ENCODE results near the gene PI16. TPM values are rescaled to one million over a fixed set of nuclear protein-coding genes. Genes with fewer than 3 reads are reported as not detected.
"Not testable (repeated sequence)": the region's sequence is repeated elsewhere in the genome, so short reads cannot be mapped to it uniquely, and the experiment has no call there.

PI16 gene
- total RNA-seq, 1 donor from 2014 or later: 4.1 TPM

DNA sequence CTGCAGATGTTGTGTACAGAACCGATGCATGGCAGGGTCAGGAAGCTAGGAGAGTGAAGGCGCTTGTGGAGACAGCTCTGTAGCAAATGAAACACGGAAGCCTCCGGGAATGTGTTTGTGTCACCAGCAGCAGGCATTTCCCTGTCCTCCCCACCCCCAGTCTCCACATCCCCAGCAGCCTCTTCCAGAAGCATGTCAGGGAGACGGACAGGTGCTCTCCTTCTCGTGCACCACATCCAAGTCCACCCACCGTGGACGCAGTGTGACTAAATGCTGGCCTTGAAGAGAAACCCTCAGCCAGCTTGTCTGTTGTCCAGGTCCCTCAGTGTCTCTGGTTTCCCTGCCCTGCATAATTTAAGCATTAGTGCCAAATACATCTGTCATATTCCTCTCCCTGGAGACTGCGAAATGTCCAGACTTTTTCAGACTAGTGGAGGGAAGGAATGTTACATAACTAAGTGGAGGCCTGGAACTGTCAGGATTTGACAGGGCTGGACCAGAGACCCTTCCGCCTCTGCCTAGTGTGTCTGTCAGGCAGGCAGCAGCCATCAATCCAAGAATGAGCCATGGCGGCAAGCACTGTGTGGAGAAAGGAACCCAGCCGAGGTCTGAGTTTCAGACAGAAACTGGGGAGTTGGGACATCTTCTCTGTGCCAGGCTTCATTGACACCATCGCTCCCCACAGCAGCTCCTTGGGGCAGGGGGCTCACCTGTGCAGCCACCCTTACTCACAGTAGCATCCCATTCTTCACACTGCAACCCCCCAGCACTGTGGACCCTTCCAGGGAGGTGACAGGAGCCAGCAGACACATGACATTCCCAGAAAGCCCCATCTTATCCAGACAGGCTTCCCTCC, 26.6 kb upstream of the PI16 start:
- peak; percentile 80 for ATAC-seq
- intact Hi-C loops (cut with micrococcal nuclease): no loop called here
- DNase-seq: peak; percentile 63

DNA sequence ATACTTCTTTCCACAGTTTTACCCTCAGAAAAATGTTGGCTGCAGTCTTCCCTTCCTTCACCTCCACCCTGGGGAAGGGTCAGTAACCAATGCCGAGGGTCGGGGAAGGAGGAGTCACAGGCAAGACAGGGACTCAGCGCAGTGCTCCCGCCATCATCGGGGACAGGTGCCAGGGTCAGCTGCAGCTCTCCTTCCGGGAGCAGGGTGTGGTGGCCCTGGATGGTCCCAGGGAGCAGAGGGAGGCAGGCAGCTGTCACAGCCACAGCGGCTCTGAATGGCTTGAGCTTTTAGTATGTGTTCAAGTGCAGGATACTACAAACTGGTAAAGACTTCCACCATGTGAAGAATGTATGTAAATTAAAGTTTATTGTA, 26.0 kb upstream of the PI16 start:
- intact Hi-C loops (cut with micrococcal nuclease): no loop called here
- DNase-seq (peak; percentile 47), ATAC-seq (peak; percentile 42)

DNA sequence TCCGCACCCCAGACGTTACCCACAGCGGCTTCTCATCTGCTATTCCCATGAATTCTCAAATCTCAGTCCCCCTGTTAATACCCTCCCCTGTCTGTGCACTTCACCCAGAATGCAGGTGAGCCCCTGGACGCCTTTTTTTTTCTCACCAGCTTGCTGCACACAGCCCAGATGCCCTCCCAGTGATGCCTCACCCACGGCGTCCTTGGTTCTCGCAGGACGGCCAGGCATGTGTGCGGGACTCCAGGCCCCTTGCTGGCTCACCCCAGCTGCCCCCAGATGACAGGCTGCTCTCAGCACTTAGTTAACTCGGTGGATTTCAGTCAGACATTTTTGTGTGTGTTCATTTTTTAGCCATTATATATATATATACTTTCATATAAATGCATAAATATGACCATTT, 25.4 kb upstream of the PI16 start:
- intact Hi-C loops (cut with micrococcal nuclease): no loop called here
- ATAC-seq (no peak), DNase-seq (peak; percentile 40)

DNA sequence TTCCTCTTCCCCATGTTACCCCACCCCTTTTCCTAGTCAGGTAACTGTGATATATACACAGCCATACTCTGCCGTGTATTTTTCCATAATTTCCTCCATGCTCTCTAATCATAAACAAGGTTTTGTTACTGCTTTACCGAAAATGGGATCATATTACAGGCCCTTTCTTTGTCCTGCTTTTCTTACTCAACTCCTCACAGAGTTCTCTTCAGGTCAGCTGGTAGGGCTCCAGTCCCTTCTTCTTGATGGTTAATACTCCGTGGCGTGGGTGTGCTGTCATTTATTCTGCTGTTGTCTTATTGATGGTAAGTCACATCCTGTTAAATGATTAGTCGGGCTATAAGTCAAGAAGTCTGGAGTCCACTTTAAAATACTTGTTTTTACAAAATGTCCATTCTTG, 24.9 kb upstream of the PI16 start:
- intact Hi-C loops (cut with micrococcal nuclease): no loop called here
- DNase-seq (no peak), ATAC-seq (peak; percentile 23)

DNA sequence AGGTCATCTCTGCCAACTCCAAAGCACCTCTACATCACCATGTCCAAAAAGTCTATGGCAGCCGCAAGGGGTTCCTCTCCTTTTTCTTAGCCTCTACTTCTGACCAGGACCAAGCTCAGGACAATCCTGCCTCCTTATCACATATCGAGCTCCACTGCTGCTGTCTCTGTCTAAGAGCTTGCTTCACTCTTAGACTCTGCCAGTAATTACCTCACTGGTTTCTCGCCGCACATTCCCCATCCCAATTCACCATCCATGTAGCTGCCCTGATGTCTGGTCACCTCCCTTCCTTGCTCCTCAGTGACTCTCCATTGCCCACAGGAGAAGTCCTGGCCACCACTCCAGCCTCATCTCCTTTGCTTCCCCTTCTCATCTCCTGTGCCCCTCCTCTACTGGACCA, 24.1 kb upstream of the PI16 start:
- intact Hi-C loops (cut with micrococcal nuclease): no loop called here
- ATAC-seq (peak; percentile 52), DNase-seq (no peak)

DNA sequence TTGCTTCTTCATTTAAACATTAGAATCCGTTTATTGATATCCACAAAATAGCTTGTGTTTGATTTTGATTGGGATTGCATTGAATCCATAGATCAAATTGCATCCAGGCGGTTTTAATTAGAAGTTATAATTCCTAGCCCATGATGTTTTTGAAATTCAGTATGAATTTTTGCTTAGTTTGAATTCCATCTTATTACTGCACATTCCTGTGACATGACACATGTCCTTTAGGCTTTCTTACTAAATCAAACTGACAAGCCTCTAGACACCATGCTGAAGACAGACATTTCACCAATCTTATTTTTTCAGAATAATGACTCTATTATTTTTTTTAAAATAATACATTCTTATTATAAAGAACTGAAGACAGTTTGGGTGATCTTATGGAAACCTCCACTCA, 21.4 kb upstream of the PI16 start:
- no peak for ATAC-seq
- intact Hi-C loops (cut with micrococcal nuclease): no loop called here
- DNase-seq: no peak

DNA sequence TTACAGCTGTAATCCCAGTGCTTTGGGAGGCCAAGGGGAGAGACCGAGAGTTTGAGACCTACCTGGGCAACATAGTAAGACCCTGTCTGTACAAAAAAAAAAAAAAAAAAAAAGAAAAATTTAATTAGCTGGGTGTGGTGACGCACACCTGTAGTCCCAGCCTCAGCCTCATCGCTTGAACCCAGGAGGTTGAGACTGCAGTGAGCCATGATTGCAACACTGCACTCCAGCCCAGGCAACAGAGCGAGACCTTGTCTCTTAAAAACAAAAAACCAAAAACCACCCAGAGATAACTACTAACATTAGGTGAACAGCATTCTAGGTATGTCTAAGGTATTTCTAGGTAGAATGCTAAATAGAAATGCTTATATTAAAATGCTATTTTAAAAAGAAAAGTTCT, 21.0 kb upstream of the PI16 start:
- no peak for ATAC-seq
- intact Hi-C loops (cut with micrococcal nuclease): no loop called here
- DNase-seq: no peak

DNA sequence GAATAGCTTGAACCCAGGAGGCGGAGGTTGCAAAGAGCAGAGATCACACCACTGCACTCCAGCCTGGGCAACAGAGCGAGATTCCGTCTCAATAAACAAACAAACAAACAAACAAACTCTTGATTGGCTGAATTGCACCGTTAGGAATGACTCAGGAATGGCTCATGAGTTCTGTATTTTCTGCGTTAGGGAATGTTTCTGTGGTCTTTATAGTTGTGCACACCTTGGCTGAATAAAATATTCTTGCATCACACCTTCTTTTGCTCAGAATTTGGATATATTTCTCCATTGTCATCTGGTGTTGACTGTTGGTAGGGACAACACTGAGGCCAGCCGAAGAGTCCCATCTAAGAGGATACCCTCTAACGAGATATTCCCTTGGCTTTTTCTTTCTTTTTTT, 19.6 kb upstream of the PI16 start:
- DNase-seq: no peak

DNA sequence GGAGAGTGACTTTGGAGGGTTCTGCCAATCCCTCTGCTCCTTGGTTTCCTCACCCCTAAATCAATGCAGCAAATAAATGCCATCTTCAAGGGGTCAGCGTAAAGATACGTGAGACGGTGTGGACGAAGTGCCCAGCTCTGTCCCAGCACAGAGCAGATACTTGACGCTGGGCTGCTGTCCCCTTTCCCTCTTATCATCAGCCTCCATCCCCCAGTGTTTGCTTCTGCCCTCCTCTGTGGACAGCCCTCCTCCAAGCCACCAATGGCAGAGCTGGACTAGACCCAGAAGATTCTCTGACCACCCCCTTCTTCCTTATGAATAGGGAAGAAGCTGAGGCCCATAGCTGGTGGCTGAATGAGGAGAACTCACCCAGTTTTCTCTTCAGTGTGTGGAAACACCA, 17.7 kb upstream of the PI16 start:
- no peak for DNase-seq
- intact Hi-C loops (cut with micrococcal nuclease): no loop called here
- no peak for ATAC-seq

More for the DNA sequence above, 19.6 kb upstream of the PI16 start:
- no peak for ATAC-seq
- intact Hi-C loops (cut with micrococcal nuclease): no loop called here

DNA sequence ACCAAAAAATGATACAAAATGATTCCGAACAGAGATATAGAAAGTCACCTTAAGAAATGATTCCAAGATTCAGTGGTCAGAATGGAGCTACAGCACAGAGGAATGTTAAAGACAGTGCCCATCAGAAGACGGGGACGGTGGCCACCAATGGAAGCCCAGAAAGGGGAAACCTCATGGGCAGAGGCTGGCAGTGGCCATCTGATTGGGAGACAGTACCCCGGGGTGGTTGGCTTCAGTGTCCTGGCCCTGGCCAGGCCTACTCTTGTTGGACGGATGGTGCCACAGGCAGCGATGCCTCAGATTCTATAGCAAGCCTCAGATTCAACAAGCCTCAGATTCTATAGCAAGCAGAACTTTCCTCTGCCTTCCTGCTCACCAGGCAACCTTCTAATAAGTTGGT, 16.6 kb upstream of the PI16 start:
- intact Hi-C loops (cut with micrococcal nuclease): no loop called here
- no peak for ATAC-seq
- DNase-seq: no peak

DNA sequence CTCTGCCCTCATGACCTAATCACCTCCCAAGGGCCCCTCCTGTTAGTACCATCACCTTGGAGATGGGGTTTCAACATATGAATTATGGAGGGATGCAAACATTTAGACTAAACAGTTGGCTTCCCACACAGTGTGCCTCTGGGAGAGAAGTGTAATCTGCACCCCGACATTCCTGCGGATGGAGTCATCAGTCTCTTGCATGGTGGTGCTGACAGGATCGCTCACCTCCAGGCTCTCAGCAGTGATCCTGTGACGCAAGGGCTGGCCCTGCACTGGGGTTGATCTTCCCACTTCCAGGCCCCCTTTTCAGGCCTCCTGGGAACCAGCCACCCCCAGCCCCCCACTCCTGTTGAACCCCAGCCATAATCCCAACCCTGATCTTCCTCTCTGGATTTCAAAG, 16.0 kb upstream of the PI16 start:
- ATAC-seq: peak; percentile 38
- no peak for DNase-seq
- intact Hi-C loops (cut with micrococcal nuclease): no loop called here

DNA sequence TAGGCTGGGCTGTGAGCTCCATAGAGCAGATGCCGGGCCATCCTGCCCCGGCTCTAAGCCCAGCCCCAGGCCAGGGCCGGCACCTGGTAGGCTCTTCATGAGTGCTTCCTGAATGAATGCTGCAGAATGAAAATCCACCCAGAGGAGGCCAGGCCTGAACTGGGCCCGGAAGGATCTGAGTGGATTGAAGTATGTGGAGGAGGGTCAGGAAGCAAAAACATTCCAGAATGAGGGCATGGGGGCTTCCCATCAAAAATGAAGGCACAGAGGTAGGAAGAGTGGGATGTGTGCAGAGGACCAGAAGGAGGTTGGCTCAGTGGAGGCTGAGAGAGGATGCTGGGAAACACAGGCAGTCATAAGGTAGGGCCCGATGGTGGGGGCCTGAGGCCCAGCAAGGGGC, 15.5 kb upstream of the PI16 start:
- ATAC-seq; DNase-seq; intact Hi-C loops (cut with micrococcal nuclease): not testable (repeated sequence)

DNA sequence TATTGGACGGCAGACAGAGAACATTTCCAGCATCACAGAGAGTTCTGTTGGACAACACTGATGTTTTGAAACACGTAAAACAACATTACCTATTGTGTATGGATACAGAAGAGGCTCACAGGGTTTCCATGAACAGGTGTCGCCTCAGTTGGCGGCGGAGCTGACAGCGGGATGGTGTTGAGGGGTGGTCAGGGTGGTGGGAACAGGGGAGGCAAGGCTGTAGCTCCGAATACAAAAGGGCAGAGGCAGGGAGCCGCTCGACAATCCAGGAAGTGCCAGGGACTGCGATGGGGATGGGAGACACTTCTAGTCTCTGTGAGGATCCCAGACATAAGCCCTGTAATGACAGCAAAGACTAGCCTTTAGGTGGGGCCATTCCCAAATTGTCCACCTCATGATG, 14.5 kb upstream of the PI16 start:
- intact Hi-C loops (cut with micrococcal nuclease): no loop called here
- ATAC-seq (no peak), DNase-seq (no peak)

DNA sequence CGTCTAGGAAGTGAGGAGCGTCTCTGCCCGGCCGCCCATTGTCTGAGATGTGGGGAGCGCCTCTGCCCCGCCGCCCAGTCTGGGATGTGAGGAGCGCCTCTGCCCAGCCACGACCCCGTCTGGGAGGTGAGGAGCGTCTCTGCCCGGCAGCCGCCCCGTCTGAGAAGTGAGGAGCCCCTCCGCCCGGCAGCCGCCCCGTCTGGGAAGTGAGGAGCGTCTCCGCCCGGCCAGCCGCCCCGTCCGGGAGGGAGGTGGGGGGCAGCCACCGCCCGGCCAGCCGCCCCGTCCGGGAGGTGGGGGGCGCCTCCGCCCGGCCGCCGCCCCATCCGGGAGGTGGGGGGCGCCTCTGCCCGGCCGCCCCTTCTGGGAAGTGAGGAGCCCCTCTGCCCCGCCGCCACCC, 13.0 kb upstream of the PI16 start:
- ATAC-seq; intact Hi-C loops (cut with micrococcal nuclease); DNase-seq: not testable (repeated sequence)

DNA sequence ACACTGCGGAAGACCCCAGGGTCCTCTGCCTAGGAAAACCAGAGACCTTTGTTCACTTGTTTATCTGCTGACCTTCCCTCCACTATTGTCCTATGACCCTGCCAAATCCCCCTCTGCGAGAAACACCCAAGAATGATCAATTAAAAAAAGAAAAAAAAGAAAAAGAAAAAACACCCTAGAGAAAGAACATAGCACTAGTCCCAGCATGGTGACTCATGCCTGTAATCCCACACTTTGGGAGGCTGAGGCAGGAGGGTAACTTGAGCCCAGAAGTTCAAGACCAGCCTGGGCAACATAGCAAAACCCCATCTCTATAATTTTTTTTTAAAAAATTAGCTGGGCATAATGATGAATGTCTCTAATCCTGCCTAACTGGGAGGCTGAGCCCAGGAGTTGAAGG, 12.2 kb upstream of the PI16 start:
- DNase-seq; ATAC-seq; intact Hi-C loops (cut with micrococcal nuclease): not testable (repeated sequence)

DNA sequence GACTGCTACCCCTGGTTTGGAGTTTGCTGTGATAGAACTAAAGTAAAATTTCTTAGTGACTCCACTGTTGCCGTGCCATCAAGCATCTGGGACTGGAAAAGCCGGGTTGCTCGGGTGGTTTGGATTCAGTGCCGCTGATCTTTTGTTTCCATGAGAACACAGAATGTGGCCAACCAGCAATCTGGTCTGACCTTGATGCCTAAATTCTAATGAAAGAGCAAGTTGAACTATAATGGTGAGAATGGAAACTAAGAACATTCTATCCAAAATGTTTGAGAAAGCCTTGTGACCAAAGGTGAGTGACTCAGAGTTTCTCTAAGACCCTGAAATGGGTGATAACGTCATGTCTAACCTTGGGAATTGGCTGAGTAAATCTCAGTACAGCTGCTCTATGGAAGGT, 9.9 kb upstream of the PI16 start:
- intact Hi-C loops (cut with micrococcal nuclease): no loop called here
- no peak for ATAC-seq
- DNase-seq: no peak

DNA sequence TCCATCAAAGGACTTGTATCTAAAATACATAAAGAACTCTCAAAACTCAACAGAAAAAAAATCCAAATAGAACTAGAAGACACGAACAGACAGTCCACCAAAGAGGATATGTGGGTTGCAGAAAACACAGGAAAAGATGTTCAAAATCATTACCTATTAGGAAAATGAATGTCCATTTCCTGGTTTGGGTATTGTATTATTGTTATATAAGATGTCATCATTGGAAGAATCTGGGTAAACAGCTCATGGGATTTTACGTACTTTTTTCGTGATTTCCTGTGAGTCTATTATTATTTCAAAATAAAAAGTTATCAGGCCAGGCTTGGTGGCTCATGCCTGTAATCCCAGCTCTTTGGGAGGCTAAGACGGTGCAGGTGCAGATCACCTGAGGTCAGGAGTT, 9.2 kb upstream of the PI16 start:
- DNase-seq: no peak
- intact Hi-C loops (cut with micrococcal nuclease): no loop called here
- ATAC-seq: no peak

DNA sequence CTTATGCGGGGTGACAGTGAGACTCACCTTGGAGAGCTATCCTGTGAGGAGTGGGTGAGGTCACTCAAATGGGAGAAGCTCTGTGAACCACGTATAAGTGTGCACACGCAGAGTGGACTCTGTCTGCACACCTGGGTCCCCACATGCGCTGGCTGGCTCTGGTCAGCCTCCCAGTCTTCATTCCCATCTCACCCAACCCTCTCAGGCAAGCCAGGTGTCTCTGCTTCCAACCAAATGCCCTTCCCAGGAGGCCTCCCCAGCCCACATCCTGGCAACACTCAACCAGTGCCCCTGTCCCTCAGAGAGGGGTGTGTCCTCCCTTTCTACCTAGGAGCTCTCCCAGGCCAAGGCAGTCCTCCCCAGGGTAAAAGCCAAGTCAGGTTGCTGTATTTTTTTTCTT, 8.0 kb upstream of the PI16 start:
- DNase-seq: no peak
- no peak for ATAC-seq
- intact Hi-C loops (cut with micrococcal nuclease): no loop called here

DNA sequence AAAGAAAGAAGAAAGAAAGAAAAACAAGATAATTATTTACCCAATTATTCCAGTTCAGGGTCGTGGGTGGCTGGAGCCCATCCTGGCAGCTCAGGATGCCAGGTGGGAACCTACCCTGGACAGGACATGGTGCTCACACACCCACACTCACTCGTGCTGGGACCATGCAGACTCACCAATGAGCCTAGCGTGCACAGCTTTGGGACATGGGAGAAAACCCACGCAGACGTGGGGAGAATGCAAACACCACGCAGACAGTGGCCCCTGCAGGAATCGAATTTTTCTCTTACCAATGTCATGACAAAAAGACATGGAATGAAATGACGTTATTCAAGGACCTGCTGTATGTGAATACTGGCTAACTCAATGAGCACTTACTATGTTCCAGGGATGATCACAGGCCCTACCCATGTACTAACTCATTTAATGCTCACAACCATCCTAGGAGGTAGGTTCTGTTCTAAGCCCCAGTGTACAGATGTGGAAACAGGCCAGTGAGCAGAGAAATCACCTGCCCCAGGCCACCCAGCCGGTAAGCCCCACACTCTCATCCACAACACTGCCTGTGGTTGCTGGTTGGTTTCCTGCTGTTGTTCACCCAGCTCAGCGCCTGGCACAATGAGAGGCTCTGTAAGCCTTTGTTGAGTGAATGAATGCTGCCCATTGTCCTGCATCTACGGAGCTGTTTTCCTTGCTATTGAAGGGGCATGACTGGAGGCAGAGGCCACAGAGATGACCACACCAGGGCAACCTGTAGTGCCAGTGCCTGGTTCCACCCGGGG, 6.8 kb upstream of the PI16 start:
- DNase-seq (no peak), ATAC-seq (no peak)
- intact Hi-C loops (cut with micrococcal nuclease): no loop called here

DNA sequence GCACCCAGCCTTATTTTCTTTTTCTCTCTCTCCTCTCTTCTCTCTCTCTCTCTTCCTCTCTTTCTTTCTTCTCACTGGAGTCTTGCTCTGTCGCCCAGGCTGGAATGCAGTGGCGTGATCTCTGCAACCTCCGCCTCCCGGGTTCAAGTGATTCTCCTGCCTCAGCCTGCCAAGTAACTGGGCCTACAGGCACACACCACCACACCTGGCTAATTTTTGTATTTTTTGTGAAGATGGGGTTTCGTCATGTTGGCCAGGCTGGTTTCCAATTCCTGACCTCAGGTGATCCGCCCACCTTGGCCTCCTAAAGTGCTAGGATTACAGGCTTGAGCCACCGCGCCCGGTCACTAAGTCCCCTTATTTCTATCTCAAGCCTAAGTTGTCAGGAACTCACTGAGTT, 5.5 kb upstream of the PI16 start:
- not testable (repeated sequence) for DNase-seq, ATAC-seq

DNA sequence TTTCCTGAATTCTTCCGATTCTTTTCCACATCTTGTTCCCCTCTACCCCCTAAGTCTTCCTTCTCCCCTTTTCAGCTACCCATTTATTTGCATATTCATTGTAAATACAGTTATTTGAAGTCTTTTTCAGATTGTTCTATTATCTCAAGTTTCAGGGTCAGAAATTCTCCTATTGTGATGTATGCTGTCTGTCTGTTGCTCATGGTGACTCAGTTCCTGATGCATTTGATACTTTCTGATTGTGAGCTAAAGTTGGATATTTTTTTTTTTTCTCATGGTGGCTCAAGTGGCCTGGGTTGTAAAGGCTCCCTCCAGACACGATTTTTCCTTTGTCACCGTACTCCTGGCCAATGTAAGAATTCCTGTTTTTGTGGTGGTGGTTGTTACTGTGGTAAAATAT, 4.9 kb upstream of the PI16 start:
- intact Hi-C loops (cut with micrococcal nuclease): no loop called here
- ATAC-seq (no peak), DNase-seq (no peak)

More for the DNA sequence above, 5.5 kb upstream of the PI16 start:
- intact Hi-C loops (cut with micrococcal nuclease): not testable (repeated sequence)
